Adipose tissue (tissue), 3 donors: ENCODE data around the gene IFNAR1. TPM values are rescaled to one million over a fixed set of nuclear protein-coding genes. Genes with fewer than 3 reads are reported as not detected.
"Not testable (repeated sequence)": the region's sequence is repeated elsewhere in the genome, so short reads cannot be mapped to it uniquely, and the experiment has no call there.

ENCODE experiments used
- H3K27ac ChIP-seq: one replicate; pipeline ENCODE4 v1.5.1; 2013; ENCODE audit warnings: low read depth, low read length
- WGBS, 3 donors: extraction: QIAGEN DNeasy Blood & Tissue Kit; methylation state at CpG; one replicate each; pipeline ENCODE4 v1.1.7; 2013; 5-methylcytosine and 5-hydroxymethylcytosine counted together
- polyA plus RNA-seq, 3 donors: library from polyadenylated mRNA; stranded (reverse); fragments of 200-250 nt; gene quantifications; one replicate each; pipeline ENCODE4 v1.2.3, GENCODE V29; 2013
- donor health status: healthy with polysubstance abuse.
- donor health status: Bipolar disorder and iron deficiency.
- donor health status: healthy.

IFNAR1 gene
- polyA plus RNA-seq, 3 donors, result 18.3 to 56.9 (median 26.0) TPM

GRCh38 chr21:33368124-33368523 is 43.4 kb downstream of the IFNAR1 start:
- WGBS, 3 donors, result 66 to 91% (median 69%) methylated on average over 4 of the region's 4 CpGs
- no peak overlapping the region for H3K27ac ChIP-seq

DNA sequence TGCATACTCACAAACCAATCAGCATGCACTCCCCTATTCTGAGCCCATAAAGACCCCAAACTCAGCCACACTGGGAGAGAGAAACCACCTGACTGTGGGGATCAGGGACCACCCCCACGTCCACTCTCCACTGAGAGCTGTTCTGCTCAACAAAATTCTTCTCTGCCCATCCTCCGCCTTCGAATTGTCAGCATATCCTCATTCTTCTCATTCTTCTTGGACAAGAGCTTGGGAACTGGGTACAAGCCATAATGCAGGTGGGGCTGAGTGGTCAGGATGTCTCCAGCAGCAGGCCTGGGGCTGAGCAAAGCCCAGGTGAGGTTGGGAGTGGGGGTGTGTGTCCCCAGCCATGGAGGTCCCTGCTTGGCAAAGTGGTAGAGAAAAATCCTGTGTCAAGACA is 43.8 kb downstream of the IFNAR1 start:
- H3K27ac ChIP-seq, result no peak overlapping the region
- 79 to 90% (median 90%) methylated on average over 3 of the region's 3 CpGs for WGBS, 3 donors

DNA sequence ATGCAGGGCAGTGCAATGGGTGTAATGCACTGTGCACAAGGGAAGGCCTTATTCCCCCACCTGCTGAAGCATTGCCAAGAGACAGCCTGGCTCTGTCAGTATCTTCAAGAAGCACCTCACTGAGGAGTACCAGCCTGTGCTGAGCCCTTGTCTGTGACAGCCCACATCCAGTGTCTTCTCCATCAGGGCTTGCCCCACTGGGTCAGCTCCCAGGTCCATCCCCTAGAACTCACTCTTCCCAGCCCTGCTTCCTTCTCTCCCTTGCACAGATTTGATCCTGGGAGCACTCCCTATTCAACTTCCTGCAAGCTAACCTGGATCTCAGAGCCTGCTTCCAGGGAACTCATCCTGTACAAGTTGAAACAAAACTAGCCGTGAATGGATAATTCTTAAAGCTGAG is 44.8 kb downstream of the IFNAR1 start:
- no peak overlapping the region for H3K27ac ChIP-seq
- 85 to 95% (median 89%) methylated on average over 1 of the region's 1 CpG for WGBS, 3 donors

GRCh38 chr21:33370305-33370704 is 45.5 kb downstream of the IFNAR1 start:
- WGBS, 3 donors, result 94 to 95% (median 95%) methylated on average over 2 of the region's 2 CpGs
- H3K27ac ChIP-seq, result no peak overlapping the region

GRCh38 chr21:33371366-33371765 is 46.6 kb downstream of the IFNAR1 start:
- no peak overlapping the region for H3K27ac ChIP-seq
- WGBS, 3 donors, result 76 to 77% (median 77%) methylated on average over 3 of the region's 3 CpGs

DNA sequence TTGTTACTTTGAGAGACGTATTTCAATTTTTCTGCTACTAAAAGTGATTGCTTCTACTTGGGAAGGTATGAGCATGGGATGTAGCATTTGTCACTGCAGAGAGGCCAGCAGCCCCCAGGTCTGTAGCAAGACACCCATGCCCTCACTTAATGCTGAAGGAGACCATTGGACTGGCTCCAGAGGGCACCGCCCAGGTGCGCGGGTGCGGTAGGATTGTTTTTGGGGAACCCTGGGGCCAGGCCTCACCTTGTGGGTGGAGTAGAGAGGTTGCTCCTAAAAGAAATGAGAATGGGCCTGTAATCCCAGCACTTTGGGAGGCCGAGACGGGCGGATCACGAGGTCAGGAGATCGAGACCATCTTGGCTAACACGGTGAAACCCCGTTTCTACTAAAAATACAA is 47.8 kb downstream of the IFNAR1 start:
- H3K27ac ChIP-seq, result no peak overlapping the region
- WGBS, 3 donors, result 90 to 97% (median 90%) methylated on average over 10 to 12 of the region's 12 CpGs

DNA sequence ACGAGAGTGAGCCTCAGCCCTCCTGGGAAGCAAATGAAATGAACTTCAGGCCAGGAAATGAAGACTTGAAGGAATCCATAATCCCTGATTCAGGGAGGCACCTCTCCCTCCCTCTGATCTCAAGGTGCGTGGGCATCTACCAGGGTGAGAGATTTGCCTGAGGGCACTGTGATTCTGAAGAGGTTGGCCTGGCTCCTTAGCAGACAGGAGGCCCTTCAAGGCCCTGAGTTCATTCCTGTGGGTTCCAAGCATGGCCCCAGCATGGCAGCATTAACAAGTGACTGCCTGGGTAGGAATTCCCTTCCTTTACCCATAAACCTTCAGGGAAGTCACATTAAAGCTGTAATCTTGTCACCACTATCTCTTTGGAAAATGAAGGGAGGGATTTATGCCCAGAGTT is 48.7 kb downstream of the IFNAR1 start:
- H3K27ac ChIP-seq, result no peak overlapping the region
- WGBS, 3 donors, result 82 to 93% (median 88%) methylated on average over 2 of the region's 2 CpGs

DNA sequence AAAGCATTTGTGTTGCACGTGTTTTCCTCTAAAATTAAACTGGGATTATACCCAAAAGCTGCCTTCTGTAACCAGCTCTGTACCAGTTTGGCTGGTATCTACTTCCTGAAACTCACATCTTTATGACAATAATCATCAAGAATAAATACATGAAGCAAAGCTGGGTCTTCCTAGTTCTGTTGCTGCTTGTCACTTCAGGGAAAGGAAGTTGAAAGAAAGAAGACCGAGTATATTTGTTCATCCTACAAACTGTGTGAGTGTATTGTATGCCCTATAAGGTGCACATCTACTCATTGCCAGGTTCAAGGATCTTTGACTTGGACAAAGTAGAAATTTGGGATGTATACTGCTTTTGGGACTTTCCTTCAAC is 49.3 kb downstream of the IFNAR1 start:
- WGBS, 3 donors, result 33 to 57% (median 39%) methylated on average over 2 of the region's 2 CpGs
- H3K27ac ChIP-seq, result no peak overlapping the region

- WGBS, 3 donors, result 13 to 19% (median 18%) methylated on average over 4 of the region's 4 CpGs
- H3K27ac ChIP-seq, result no peak overlapping the region
These were observed 49.8 kb downstream of the IFNAR1 start for GRCh38 chr21:33374450-33375096.

DNA sequence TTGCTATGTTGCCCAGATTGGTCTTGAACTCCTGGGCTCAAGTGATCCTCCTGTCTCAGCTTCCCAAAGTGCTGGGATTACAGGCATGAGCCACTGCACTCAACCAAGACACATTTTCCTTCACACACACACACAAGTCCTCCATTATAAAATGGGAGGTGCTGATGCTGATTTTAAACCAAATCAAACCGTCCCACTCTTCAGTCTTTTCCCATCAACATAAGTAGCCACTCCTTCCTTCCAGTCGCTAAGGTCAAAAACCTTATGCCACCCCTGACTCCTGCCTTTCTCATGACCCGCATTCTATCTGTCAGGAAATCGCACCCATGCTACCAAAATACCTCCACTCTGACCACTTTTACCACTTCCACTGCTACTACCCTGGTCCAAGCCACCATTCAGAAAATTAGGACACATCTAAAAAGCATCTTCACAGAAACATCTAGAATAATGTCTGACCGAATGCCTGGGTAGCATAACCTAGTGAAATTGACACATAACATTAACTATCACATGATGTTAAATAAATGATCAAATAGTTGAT is 50.4 kb downstream of the IFNAR1 start:
- no peak overlapping the region for H3K27ac ChIP-seq
- WGBS, 3 donors, result 62 to 70% (median 69%) methylated on average over 5 of the region's 5 CpGs

GRCh38 chr21:33377221-33377920 is 52.6 kb downstream of the IFNAR1 start:
- no peak overlapping the region for H3K27ac ChIP-seq
- 81 to 93% (median 90%) methylated on average over 6 of the region's 6 CpGs for WGBS, 3 donors

- 91 to 95% (median 94%) methylated on average over 9 of the region's 9 CpGs for WGBS, 3 donors
- H3K27ac ChIP-seq, result no peak overlapping the region
These were observed 53.3 kb downstream of the IFNAR1 start for GRCh38 chr21:33378081-33378480.

DNA sequence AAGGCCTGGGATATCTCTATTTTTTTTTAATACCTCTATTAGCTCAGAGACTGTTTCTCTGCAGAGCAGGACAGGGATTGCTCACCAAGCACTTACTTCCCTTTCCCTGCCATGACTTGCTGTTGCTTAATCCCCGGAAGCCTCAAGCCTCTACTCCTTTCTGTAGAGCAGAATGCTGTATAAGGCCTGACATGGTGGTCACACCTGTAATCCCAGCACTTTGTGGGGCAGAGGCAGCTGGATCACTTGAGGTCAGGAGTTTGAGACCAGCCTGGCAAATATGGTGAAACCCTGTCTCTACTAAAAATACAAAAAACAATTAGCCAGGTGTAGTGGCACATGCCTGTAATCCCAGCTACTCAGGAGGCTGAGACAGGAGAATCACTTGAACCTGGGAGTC is 55.2 kb downstream of the IFNAR1 start:
- WGBS, 3 donors, result 5 to 58% (median 27%) methylated on average over 1 of the region's 1 CpG
- H3K27ac ChIP-seq, result peak overlapping the region; percentile 72

GRCh38 chr21:33380483-33380998 is 55.8 kb downstream of the IFNAR1 start:
- H3K27ac ChIP-seq, result peak overlapping the region; percentile 72
- WGBS, 3 donors, result 11 to 63% (median 14%) methylated on average over 11 of the region's 11 CpGs

GRCh38 chr21:33381381-33381780 is 56.6 kb downstream of the IFNAR1 start:
- 87 to 97% (median 93%) methylated on average over 6 of the region's 6 CpGs for WGBS, 3 donors
- not testable (repeated sequence) for H3K27ac ChIP-seq

- H3K27ac ChIP-seq, result peak overlapping the region; percentile 79
- WGBS, 3 donors, result 13 to 32% (median 25%) methylated on average over 20 of the region's 20 CpGs
These were observed 58.5 kb downstream of the IFNAR1 start for GRCh38 chr21:33383056-33383888.

DNA sequence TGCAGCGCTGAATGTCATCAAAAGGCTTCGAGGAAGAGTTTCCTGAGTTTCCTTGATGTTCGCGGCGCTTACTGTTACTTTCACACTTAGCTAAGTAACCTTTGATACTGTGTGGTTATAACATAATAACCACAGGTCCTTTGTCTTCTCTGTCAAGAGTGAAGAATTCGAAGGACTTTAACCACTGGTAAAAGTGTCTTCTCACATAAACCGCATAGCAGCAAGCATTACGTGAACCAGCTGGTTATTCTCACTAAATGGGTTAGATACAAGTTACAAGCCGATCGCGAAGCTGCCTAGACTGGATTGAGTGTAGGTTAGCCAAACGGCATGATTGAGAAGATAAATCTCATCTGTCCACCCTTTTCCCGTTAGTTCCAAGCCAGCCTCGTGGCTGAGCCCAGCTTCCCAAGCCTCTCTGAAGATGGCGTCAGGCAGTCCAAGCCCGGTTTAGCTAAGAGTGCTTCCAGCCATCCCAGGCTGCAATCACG is 60.1 kb downstream of the IFNAR1 start:
- 65 to 78% (median 74%) methylated on average over 17 of the region's 17 CpGs for WGBS, 3 donors
- H3K27ac ChIP-seq, result no peak overlapping the region

DNA sequence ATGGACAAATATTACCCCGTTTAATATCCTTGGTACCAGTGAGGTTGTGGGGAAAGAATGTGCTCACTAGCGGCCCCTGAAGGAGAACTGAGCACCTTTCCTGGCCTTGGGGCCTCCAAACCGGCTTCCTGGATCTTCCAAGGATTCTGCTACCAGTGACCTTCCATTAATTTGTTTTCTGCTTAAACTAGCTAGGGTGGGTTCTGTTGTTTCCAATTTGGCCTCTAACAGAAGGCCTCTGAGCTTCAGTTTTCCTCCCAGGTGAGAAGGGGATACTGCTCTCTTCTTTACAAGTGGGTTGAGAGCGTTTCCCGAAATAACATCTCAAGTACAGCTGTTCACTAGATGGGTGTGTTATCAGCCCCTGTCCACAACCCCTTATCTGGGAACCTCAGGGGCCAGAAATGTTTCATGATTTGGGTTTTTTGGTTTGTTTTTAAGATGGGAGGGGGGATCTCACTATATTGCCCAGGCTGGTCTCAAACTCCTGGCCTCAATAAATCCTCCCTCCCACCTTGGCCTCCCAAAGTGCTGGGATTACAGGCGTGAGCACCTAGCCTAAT is 61.5 kb downstream of the IFNAR1 start:
- WGBS, 3 donors, result 73 to 85% (median 84%) methylated on average over 6 of the region's 6 CpGs

More for the DNA sequence above, 61.5 kb downstream of the IFNAR1 start:
- no peak overlapping the region for H3K27ac ChIP-seq
